ENCODE results near the gene ZNF691. TPM values are rescaled to one million over a fixed set of nuclear protein-coding genes. Genes with fewer than 3 reads are reported as not detected.

Gene ZNF691
- total and polyA plus RNA-seq, 2 donors (not counting 3 experiments of a cell fraction or from before 2014, with no cell fraction given), result 6.6 to 6.9 TPM

DNA sequence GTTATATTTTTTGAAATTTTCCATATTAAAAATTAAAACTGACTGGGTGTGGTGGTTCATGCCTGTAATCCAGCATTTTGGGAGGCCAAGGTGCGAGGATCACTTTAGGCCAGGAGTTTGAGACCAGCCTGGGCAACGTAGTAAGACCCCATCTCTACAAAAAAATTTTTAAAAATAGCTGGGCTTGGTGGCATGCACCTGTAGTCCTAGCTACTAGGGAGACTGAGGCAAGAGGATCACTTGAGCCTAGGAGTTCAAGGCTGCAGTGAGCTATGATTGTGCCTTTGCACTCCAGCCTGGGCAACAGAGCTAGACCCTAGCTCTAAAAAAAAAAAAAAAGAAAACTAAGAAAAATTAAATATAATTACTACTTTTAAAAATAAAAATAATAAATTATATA, 24.7 kb upstream of the ZNF691 start:
- TF ChIP-seq POLR2A (IDR thresholded peaks at IDR 0.05; ENCODE audit: low read depth, low read length) (no peak), EZH2 (IDR thresholded peaks at IDR 0.05; ENCODE audit: borderline replicate concordance, low read depth, low read length, severe bottlenecking) (no peak), POLR2AphosphoS5 (IDR thresholded peaks at IDR 0.05; ENCODE audit: insufficient read depth, low read depth, low read length) (no peak), JUN (IDR thresholded peaks at IDR 0.05; ENCODE audit: borderline replicate concordance, insufficient read depth, insufficient read length, low read depth) (no peak), FOS (IDR thresholded peaks at IDR 0.05; ENCODE audit: borderline replicate concordance, insufficient read depth, low read length) (no peak), GATA2 (IDR thresholded peaks at IDR 0.05; ENCODE audit: insufficient read depth, insufficient read length, low read depth, low read length) (no peak), MYC (IDR thresholded peaks at IDR 0.05; ENCODE audit: low read depth, low read length) (no peak)
- TF ChIP-seq, protein P1, sequence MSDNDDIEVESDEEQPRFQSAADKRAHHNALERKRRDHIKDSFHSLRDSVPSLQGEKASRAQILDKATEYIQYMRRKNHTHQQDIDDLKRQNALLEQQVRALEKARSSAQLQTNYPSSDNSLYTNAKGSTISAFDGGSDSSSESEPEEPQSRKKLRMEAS (IDR thresholded peaks at IDR 0.05; ENCODE audit: insufficient read depth, insufficient read length), result no peak
- TF ChIP-seq, protein P2, sequence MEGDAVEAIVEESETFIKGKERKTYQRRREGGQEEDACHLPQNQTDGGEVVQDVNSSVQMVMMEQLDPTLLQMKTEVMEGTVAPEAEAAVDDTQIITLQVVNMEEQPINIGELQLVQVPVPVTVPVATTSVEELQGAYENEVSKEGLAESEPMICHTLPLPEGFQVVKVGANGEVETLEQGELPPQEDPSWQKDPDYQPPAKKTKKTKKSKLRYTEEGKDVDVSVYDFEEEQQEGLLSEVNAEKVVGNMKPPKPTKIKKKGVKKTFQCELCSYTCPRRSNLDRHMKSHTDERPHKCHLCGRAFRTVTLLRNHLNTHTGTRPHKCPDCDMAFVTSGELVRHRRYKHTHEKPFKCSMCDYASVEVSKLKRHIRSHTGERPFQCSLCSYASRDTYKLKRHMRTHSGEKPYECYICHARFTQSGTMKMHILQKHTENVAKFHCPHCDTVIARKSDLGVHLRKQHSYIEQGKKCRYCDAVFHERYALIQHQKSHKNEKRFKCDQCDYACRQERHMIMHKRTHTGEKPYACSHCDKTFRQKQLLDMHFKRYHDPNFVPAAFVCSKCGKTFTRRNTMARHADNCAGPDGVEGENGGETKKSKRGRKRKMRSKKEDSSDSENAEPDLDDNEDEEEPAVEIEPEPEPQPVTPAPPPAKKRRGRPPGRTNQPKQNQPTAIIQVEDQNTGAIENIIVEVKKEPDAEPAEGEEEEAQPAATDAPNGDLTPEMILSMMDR (IDR thresholded peaks at IDR 0.05; ENCODE audit: extremely low read depth in 1 of 2, insufficient read depth in 1 of 2, low read depth in 1 of 2, low read length in 2 of 2), result no peak
- Histone ChIP-seq H3K4me2 (ENCODE audit: insufficient read depth, low read length) (no peak overlapping the region), H3K27ac (ENCODE audit: insufficient read depth, low read depth, low read length) (no peak overlapping the region), H2AFZ (ENCODE audit: low read depth, low read length) (no peak overlapping the region), H3K36me3 (ENCODE audit: control insufficient read depth in 2 of 2, extremely low read depth in 1 of 2, insufficient read depth in 2 of 2, low read length in 2 of 2) (no peaks in the 10 kb centered on the region), H3K79me2 (ENCODE audit: control insufficient read depth, insufficient read depth, low read length) (no peaks in the 10 kb centered on the region), H3K9me1 (replicated peaks; ENCODE audit: control insufficient read depth, extremely low read depth, insufficient read depth, low read length) (peaks cover 2% of the 10 kb centered on the region), H3K9me3 (replicated peaks; ENCODE audit: control insufficient read depth, insufficient read depth, low read length) (no peaks in the 10 kb centered on the region), H3K4me3 (replicated peaks in 1 of 3; ENCODE audit: insufficient read depth in 1 of 3, low read depth in 1 of 3, low read length in 3 of 3) (no peak overlapping the region), H3K4me1 (ENCODE audit: control insufficient read depth, extremely low read depth, insufficient read depth, low read length) (peaks cover 3% of the 10 kb centered on the region), H3K27me3 (ENCODE audit: control insufficient read depth in 2 of 2, insufficient read depth in 2 of 2, low read length in 2 of 2) (no peaks in the 10 kb centered on the region), H3K9ac (replicated peaks; ENCODE audit: extremely low read depth, insufficient read depth, low read length) (no peak overlapping the region), H4K20me1 (replicated peaks; ENCODE audit: control insufficient read depth, extremely low read depth, insufficient read depth, low read length) (no peaks in the 10 kb centered on the region)
- intact Hi-C loops (cut with micrococcal nuclease) (no loop called here), dilution Hi-C loops (cut with MboI; ENCODE audit: extremely low pct_ligation_motif_present, low sequenced_read_pairs) (no loop called here)
- FAIRE-seq (no peak), DNase-seq (ENCODE audit: low read depth, low spot score) (no peak)
- POLR2A ChIA-PET, result no interaction called here
- CTCF ChIA-PET, result interaction anchor here (0.8 to 3.4 kb wide), 7 partner anchors 8 to 251 kb away, joined by 3 to 17 read pairs (median 5); partner anchors contain the start of genes C1orf50, P3H1 and ZNF691
- no TSS peak for BruUV-seq (replicated peaks)

Data from endothelial cell of umbilical vein (primary cell).